SKM-1 treated with dmso at 0.1 percent for 144 hours (cell line): ENCODE measurements around the gene MYO9B.
"Not testable (repeated sequence)": the region's sequence is repeated elsewhere in the genome, so short reads cannot be mapped to it uniquely, and the experiment has no call there.

Source experiments
- DNase-seq: peaks from one replicate; lab custom pipeline; 2025; ENCODE audit not compliant: unreplicated experiment; lab: John Stamatoyannopoulos, UW

MYO9B gene

DNA sequence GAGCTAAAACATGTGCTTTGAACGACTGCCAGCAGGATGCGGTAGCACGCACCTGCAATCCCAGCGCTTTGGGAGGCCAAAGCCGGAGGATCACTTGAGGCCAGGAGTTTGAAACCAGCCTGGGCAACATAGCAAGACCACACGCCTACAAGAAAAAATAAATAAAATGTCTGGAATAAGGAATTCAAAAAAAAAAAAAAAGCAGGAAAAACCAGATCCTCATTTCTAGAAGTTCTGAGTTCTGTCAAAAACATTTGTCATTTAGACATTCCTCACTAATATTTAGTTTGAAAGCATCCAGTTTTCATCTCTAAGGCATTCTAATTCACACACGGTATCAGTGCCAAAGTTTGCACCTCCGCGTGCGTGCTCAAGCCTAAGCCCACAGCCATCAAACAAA is 102.7 kb downstream of the MYO9B start:
- no peak for DNase-seq

GRCh38 chr19:17180997-17181702 is 105.6 kb downstream of the MYO9B start:
- DNase-seq = no peak

GRCh38 chr19:17183271-17183761 is 107.7 kb downstream of the MYO9B start:
- DNase-seq = no peak

GRCh38 chr19:17183858-17184321 is 108.3 kb downstream of the MYO9B start:
- DNase-seq = no peak

DNA sequence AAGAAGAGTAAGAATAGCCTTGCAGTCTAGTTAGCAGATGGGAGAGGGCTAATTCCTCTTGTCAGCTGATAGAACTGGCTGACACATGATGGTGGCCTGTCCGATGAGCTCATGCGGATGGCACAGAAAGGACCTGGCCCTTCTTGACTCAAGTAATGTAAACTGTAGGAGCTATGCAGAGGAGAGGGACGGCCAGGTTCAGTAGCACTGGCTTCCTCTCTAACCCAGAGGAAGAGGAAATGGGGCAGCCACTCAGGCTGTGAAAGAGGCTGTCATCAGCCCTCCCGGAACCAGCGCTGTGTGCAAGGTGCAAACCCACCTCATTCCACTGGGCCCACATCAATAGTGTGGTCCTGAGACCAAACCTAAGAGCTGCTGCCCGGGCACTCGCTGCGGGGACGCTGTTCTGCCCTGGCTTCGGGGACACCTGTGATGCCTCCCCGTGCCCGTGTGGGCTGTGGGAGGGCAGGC is 108.8 kb downstream of the MYO9B start:
- DNase-seq = no peak

GRCh38 chr19:17185590-17185989 is 110.0 kb downstream of the MYO9B start:
- no peak for DNase-seq

- DNase-seq = not testable (repeated sequence)
Measured at GRCh38 chr19:17191736-17192135, 116.2 kb downstream of the MYO9B start.

DNA sequence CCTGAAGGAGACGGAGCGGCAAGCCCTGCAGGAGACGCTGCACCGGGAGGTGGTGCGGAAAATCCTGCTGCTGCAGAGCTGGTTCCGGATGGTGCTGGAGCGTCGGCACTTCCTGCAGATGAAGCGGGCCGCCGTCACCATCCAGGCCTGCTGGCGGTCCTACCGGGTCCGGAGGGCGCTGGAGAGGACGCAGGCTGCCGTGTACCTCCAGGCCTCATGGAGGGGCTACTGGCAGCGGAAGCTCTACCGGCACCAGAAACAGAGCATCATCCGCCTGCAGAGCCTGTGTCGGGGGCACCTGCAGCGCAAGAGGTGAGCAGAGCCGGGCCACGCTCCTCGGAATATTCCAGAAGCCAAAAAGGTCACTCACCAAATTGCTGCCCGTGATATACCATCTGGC is 117.2 kb downstream of the MYO9B start:
- DNase-seq = no peak

- DNase-seq = no peak
Measured at GRCh38 chr19:17194608-17195007, 119.0 kb downstream of the MYO9B start.

DNA sequence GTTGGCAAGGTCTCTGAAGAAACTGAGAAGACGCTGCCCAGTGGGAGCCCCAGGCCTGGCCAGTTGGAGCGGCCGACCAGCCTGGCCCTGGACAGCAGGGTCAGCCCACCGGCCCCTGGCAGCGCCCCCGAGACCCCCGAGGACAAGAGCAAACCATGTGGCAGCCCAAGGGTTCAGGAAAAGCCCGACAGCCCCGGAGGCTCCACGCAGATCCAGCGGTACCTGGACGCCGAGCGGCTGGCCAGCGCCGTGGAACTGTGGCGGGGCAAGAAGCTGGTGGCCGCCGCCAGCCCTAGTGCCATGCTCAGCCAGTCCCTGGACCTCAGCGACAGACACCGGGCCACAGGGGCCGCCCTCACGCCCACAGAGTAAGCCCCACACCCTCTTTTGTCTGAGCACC is 119.5 kb downstream of the MYO9B start:
- no peak for DNase-seq

- no peak for DNase-seq
Measured at GRCh38 chr19:17196610-17197009, 121.0 kb downstream of the MYO9B start.

DNA sequence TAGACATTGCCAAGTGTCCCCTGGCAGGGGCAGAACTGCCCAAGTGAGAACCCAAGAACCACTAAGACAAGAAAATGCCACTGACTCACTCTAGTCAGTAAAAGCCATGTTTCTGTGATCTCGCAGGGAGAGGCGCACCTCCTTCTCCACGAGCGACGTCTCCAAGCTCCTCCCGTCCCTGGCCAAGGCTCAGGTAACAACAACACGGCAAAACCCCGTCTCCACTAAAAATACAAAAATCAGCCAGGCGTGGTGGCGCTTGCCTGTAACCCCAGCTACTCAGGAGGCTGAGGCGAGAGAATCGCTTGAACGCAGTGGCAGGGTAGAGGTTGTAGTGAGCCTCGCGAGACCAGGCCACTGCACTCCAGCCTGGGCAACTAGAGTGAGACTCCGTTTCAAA is 122.1 kb downstream of the MYO9B start:
- DNase-seq = no peak

DNA sequence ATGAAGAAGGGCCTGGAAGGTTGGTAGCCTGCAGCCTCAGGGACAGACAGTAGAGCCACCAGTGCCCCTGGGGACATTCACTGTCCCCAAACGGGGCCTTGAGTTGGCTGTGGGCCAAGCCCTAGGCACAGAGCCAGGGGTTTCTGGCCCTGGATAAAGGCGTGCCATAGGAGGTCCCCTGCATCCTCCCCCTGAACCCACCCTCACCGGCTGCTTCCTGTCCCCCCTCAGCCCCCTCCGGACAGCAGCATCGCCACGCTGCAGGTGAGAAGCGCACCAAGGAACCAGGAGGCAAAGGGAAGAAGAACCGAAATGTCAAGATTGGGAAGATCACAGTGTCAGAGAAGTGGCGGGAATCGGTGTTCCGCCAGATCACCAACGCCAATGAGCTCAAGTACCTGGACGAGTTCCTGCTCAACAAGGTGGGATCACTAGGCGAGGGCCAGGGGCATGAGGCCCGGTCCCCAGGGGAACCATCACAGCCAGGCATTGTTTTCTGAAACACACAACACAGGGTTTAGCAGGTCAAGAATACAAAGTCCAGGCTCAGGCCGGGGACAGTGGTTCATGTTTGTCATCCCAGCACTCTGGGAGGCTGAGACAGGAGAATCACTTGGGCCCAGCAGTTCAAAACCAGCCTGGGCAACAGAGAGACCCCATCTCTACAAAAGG is 125.0 kb downstream of the MYO9B start:
- no peak for DNase-seq

DNA sequence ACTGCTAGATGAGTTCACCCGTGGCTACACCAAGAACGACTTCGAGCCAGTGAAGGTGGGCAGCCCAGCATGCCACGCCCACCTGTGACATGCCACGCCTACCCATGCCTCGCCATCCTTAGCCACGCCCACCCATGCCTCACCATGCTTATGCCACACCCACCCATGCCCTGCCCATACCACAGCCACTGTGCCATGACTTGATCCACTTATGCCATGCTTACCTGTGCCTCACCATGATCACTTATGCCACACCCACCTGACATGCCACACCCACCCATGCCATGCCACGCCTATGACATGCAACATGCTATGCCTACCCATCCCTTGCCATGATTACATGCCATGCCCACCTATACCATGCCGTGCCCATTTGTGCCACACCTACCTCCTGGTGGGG is 126.7 kb downstream of the MYO9B start:
- DNase-seq = no peak

DNA sequence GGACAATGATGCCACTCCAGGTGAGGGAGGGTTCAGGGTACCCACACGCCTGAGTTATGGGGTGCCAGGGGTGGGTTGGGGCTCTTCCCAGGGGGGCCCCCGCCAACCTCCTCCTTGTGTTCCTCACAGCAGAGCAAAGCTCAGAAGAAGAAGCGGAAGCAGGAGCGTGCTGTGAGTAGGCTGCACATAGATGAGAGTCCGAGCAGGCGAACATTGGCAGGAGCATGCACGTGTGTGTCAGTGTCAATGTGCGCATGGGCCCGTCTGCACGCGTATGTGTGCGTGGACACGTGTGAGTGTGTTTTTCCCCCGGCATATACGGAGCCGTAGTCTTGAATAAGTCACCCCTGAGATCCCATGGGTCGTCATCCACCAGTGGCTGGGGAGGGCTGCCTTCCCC is 127.1 kb downstream of the MYO9B start:
- DNase-seq = no peak

GRCh38 chr19:17205237-17206140 is 129.9 kb downstream of the MYO9B start:
- DNase-seq = peak; percentile 43

- no peak for DNase-seq
Measured at GRCh38 chr19:17206736-17207581, 131.4 kb downstream of the MYO9B start.

GRCh38 chr19:17209126-17210036 is 133.8 kb downstream of the MYO9B start:
- DNase-seq = no peak

GRCh38 chr19:17210296-17210695 is 134.7 kb downstream of the MYO9B start:
- DNase-seq = no peak
